WI38 (cell line): Measurements from ENCODE around the gene LRRFIP1.

Experiments used
- H3K4me3 ChIP-seq: 2 replicates; pipeline ENCODE4 v1.5.1; 2011; ENCODE audit warnings: low read depth, mild to moderate bottlenecking, control low read depth, low read length
- CTCF ChIP-seq: IDR thresholded peaks from 2 replicates; pipeline ENCODE4 v1.5.1; 2012; ENCODE audit warnings: low read depth, mild to moderate bottlenecking, control low read depth, low read length

Gene LRRFIP1

GRCh38 chr2:237721458-237721857 lies 94.1 kb downstream of the LRRFIP1 start:
- no peak overlapping the region for H3K4me3 ChIP-seq
- TF ChIP-seq CTCF = no peak

GRCh38 chr2:237722616-237723015 lies 95.2 kb downstream of the LRRFIP1 start:
- H3K4me3 ChIP-seq = no peak overlapping the region
- no peak for TF ChIP-seq CTCF

- H3K4me3 ChIP-seq = no peak overlapping the region
Observed at GRCh38 chr2:237723023-237723422, 95.6 kb downstream of the LRRFIP1 start.

GRCh38 chr2:237723602-237724001 lies 96.2 kb downstream of the LRRFIP1 start:
- 0 out of 2 replicates have a peak, but pooled peaks have one; percentile 9 for TF ChIP-seq CTCF

More at GRCh38 chr2:237723023-237723422, 95.6 kb downstream of the LRRFIP1 start:
- no peak for TF ChIP-seq CTCF

GRCh38 chr2:237724811-237725478 lies 97.6 kb downstream of the LRRFIP1 start:
- TF ChIP-seq CTCF = no peak
- H3K4me3 ChIP-seq = no peak overlapping the region

More at GRCh38 chr2:237723602-237724001, 96.2 kb downstream of the LRRFIP1 start:
- H3K4me3 ChIP-seq = no peak overlapping the region

GRCh38 chr2:237725661-237726060 lies 98.3 kb downstream of the LRRFIP1 start:
- H3K4me3 ChIP-seq = no peak overlapping the region
- no peak for TF ChIP-seq CTCF

- H3K4me3 ChIP-seq = no peak overlapping the region
- TF ChIP-seq CTCF = no peak
Observed at GRCh38 chr2:237726401-237726830, 99.0 kb downstream of the LRRFIP1 start.
